HuH-7 (cell line): ENCODE results near the gene CHCHD1.
"Not testable (repeated sequence)": the region's sequence is repeated elsewhere in the genome, so short reads cannot be mapped to it uniquely, and the experiment has no call there.

Experiments used
- DNase-seq: peaks from one replicate; pipeline ENCODE4 v3.0.0; 2011; ENCODE audit warnings: low spot score

The CHCHD1 gene

DNA sequence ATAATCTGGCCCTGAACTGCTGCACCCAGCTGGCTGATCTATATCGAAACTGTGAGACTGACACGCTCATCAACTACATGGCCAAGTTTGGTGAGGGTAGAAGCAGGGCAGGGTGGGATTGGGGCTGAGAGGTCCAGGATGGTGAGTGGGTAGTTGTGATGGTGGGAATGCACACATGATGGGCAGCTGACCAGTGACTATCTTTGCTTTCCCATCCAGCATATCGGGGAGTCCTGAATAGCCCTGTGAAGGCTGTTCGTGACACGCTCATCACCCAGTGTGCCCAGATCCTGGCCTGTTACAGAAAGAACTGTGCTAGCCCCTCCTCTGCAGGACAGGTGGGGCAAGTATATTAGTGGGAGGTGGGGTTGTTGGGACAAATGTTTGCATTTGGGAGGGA lies 12.5 kb upstream of the CHCHD1 start:
- DNase-seq: no peak

DNA sequence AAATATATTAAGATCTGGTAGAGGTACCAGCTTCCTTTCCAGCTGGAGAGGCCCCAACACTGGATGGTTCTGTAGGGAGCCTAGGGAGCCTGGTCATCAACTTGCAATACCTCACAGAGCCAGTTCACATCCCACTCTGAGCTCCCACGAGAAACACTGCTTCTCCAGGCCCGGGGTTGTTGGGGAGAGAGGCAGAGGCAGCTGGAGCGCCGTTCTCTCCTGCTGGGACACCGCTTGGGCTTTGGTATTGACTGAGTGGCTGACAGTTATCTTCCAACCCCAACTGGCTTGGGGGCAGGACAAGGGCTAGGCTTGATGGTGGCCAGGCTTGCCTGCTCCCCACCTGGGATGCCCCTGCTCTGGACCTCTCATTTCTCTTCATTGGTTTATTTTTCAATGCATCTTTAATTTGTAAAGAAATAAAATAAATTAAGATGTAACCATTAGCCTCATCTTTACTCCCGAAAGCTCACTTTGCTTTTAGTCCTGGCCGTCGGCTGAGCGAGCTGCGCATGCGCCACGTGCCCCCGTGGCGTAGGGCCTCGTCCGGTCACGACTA lies 10.0 kb upstream of the CHCHD1 start:
- peak; percentile 63 for DNase-seq

DNA sequence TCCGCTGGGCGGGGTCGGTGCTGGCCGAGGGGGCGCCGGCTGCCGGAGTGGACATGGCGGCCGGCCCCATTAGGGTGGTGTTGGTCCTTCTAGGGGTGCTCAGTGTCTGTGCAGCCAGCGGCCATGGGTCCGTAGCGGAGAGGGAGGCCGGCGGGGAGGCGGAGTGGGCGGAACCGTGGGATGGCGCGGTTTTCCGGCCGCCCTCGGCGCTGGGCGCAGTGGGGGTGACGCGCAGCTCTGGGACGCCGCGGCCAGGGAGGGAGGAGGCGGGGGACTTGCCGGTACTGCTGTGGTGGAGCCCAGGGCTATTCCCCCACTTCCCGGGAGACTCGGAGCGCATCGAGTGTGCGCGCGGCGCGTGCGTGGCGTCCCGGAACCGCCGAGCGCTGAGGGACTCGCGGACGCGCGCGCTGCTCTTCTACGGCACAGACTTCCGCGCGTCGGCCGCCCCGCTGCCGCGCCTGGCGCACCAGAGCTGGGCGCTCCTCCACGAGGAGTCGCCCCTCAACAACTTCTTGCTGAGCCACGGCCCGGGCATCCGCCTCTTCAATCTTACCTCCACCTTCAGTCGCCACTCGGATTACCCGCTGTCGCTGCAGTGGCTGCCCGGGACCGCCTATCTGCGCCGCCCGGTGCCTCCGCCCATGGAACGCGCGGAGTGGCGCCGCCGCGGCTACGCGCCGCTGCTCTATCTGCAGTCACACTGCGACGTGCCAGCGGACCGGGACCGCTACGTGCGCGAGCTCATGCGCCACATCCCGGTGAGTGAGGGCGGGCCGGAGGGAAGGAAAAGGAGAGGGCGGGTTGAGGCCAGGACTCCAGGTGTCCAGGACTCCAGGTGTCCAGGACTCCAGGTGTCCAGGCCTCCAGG lies 9.3 kb upstream of the CHCHD1 start:
- DNase-seq: peak; percentile 43

DNA sequence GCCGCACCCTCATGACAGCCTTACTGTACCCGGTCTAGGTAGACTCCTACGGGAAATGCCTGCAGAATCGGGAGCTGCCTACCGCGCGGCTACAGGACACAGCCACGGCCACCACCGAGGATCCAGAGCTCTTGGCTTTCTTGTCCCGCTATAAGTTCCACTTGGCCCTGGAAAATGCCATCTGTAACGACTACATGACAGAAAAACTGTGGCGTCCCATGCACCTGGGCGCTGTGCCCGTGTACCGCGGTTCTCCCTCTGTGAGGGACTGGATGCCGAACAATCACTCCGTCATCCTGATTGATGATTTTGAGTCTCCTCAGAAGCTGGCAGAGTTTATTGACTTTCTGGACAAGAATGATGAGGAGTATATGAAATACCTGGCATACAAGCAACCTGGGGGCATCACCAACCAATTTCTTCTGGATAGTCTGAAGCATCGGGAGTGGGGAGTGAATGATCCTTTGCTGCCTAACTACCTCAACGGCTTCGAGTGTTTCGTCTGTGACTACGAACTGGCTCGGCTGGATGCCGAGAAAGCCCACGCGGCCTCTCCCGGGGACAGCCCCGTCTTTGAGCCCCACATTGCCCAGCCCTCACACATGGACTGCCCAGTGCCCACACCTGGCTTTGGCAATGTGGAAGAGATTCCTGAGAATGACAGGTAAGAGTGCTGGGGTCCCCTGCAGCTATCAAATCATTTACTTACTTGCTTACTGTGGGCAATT lies 8.5 kb upstream of the CHCHD1 start:
- DNase-seq: no peak

DNA sequence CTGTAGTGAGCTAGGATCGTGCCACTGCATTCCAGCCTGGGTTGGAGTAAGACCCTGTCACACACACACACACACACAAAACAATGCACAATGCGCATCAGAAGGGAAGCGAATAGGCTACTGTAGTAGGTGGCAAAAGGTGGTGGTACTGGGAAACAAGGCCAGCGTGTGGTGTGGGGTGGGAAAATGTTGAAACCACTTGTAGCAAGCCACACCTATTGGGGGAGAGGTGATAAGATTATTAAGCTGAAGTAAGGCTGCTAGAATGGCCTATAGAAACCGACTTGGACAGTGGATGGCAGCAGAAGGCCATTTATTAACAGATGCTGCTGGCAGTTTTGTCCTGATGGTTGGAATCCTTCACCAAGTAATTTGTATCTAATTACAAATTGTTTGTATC lies 7.2 kb upstream of the CHCHD1 start:
- no peak for DNase-seq

DNA sequence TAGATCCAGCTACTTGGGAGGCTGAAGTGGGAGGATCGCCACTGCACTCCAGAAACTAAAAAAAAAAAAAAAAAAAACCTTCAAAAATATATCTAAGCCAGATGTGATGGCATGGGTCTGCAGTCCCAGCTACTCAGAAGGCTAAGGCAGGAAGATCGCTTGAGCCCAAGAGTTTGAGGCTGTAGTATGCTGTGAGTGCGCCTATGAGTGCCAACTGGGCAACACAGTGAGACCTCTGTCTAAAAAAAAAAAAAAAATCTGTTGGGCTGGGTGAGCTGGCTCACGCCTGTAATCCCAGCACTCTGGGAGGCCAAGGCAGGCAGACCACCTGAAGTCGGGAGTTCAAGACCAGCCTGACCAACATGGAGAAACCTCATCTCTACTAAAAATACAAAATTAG lies 2.8 kb upstream of the CHCHD1 start:
- no peak for DNase-seq

DNA sequence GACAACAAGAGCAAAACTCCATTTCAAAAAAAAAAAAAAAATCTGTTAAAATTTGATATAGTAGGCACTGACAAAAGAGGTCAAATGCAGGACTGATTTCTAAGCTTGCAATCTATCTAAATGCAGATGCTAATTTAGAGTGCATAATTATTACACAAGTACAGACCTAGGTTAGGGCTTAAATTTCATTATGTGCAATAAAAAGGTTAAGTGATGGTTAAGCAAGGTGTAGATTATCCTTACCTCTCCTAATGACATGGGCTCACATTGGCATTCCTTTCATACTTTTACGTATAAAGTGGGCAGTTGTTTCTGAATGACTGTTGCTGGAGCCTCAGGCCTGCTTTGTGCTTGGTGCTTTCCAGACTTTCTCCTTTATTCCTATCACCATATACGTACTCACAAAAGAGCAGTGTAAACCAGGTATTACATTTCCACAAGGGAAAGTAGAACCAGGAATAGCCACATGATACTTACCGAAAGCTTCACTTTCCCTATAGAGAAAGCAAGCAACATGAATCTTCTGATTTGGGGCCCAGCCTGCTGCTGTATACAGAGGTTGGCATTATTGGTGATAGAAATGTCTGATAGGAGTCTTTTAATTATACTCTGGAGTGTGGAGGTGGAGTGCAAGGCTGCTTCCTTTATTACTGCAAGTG lies 2.2 kb upstream of the CHCHD1 start:
- DNase-seq: no peak

DNA sequence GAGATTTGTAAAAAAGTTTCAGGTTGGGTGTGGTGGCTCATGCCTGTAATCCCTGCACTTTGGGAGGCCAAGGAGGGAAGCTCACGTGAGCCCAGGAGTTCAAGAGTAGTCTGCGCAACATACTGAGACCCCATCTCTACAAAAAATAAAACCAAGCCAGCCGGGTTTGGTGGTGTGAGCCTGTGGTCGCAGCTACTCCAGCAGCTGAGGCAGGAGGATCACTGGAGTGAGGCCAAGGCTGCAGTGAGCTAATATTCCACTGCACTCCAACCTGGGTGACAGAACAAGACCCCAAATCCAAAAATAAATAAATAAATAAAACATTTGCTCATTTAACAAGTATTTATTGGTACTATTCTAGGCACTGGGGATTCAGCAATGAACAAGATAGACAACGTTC lies 1.5 kb upstream of the CHCHD1 start:
- no peak for DNase-seq

DNA sequence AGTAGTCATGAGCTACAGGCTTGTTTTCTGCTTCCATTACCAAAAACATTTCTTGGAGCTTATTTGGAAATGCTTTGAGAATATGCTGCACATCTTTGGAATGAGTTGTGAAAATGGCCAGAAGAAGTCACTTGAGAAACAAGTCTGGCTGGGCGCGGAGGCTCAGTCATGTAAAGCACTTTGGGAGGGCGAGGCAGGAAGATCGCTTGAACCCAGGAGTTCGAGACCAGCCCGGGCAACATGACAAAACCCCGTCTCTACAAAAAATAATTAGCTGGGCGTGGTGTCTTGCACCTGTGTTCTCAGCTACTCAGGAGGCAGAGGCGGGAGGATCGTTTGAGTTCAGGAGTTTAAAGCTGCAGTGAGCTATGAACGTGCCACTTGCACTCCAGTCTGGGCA lies 882 bp upstream of the CHCHD1 start:
- no peak for DNase-seq

DNA sequence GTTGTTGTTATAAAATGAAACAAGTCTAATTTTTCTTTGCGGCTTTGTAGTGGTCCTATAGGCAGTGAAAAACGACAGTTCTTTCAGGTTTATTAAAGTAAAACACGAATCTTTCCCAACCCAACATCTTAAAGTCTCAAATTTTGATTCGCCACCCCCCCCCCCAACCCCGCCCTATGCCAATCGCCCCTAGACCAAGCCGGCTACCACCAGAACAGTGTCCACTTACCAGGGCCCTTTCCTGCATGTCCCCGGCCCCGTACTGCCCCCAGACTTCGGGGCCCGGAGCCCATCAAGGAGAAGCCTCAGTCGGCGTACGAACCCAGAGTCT lies 335 bp upstream of the CHCHD1 start:
- DNase-seq: peak; percentile 30

DNA sequence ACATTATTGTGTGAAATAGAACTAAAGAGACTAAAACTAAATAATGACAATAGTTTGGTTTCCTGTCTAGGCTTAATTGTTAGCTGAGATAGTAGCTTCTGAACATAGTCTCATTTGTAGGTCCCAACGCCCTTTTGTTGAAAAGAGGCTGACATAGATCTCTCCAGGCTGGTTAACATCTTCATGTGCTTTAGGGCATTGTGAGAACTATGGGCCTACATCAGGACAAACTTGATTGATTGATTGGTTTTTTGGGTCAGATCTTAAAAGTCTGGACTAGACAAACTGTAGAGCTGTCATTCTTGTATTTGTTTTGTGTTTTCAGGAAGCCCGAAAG lies 869 bp downstream of the CHCHD1 start:
- DNase-seq: no peak

DNA sequence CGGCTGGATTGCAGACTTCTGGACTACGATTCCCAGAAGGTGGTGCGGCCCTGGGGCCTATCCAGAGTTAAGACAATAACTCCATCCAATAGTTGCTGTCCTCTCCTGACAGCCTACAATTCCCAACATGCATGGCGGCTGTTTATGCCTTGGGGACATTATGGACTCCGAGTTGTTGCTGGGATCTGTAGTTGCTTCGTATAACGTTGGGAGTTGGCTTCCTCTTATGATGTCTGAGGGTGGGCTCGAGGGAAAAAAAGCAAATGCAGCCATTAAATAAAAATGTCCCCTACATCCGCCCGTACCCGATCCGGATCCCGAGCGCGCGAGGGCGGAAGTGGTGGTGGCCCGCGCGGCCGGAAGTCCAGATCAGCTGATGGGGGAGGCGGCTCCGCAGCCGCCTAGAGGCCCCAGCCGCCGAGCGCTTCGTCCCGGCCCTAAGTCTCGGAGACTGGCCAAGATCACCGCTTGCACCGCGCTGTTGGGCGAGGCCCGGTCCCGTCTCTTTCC lies 3.4 kb downstream of the CHCHD1 start, which contains the start of gene ZSWIM8:
Gene ZSWIM8, plus strand, starts transcription at position 396 of the 510 bp plus-strand sequence. CDS start 273 bp downstream, outside the sequence.
- DNase-seq: peak; percentile 94

DNA sequence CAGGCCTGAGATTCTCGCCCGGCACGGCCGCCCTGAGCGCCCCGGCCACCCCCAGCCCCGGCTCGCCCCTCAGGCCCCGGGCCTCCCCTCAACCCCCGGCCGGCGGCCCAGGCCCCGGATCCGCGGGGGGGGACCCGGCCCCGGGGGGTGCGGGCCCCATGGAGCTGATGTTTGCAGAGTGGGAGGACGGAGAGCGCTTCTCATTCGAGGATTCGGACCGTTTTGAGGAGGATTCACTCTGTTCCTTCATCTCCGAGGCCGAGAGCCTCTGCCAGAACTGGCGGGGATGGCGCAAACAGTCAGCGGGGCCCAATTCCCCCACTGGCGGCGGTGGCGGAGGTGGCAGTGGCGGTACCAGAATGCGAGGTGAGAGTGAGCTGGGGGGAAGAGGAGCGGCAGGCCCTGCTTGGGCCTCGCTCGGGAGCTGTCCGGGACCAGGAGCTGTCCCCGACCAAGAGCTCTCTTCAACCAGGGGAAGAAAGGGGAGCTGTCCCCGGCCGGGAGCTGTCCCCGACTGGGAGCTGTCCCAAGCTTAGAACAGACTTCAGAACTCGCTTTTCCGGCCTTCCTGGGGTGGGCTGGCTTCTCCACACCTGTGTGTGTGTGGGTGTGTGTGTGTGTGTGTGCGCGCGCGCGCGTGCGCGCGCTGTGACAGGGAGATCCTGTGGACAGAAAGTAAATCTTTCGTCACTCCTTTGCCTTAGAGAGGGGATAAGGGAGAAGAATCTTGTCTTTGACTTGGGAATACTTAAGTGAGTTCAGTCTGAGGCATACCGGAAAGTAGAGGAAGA lies 4.1 kb downstream of the CHCHD1 start:
- peak; percentile 31 for DNase-seq

DNA sequence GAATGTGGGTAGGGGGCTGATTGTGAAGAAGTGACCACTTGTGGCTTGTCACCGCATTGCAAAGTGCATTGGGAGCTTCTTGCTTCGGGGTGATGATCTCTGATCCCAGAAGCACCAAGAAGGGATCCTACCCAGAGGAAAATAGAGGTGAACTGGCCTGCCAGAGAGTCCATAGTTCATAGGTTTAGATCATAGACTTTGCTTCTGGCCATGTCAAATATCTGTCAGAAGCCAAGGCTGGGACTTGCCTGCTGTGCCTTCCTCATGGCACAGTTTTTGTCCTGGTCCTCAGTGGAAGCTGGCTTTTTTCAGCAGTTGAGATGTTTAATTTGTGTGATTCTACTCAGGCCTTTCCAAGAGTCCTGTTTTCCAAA lies 4.7 kb downstream of the CHCHD1 start:
- peak; percentile 37 for DNase-seq

DNA sequence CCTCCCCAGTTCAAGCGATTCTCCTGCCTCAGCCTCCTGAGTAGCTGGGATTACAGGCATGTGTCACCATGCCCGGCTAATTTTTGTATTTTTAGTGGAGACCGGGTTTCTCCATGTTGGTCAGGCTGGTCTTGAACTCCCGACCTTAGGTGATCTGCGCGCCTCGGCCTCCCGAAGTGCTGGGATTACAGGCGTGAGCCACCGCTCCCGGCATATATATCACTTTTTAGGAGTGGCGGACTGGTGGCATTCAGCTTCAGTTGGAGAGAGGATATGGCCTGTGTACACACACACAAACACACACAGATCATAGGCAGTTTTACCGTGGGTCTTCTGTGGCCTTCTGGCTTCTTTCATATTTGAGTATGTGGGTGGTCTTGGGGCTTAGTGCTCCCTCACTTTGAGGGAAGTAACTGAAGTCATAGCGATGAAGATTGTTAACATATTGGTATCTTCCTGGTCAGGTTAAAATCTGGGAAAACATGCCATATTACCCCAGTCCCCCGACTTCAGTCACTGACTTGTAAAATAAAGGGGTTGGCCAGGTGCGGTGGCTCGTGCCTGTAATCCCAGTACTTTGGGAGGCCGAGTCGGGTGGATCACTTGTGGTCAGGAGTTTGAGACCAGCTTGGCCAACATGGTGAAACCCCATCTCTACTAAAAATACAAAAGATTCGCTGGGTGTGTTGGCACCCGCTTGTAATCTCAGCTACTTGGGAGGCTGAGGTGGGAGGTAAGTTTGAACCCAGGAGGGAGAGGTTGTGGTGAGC lies 5.4 kb downstream of the CHCHD1 start:
- DNase-seq: not testable (repeated sequence)

DNA sequence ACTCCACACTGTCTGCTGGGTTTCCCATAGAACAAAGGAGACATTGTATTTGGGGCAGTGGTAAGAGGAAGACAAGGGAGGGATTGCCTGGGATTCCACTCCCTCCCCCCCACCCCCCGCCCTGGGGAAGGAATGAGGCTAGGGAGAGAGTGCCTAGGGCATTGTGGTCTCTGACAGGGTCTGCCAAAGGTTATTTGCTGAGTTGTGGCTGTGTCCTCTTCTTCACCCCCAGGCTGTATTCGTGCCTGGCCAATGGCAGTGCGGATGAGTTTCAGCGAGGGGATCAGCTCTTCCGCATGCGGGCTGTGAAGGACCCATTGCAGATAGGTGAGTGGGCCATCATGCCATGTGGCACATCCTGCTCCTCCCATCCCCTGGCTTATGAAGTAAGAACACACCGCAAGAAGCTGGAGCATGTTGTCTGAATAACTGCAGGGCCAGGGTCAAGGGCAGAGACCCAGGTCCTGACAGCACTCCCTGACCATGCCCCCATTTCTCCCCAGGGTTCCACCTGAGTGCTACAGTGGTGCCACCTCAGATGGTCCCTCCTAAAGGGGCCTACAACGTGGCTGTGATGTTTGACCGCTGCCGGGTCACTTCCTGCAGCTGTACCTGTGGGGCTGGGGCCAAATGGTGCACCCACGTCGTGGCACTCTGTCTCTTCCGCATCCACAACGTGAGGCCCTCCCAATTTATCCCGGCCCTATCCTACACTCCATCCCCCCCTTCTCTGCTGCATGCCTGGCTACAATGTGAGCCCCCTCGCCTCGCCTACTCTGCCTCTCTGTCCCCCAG lies 7.2 kb downstream of the CHCHD1 start:
- DNase-seq: no peak

DNA sequence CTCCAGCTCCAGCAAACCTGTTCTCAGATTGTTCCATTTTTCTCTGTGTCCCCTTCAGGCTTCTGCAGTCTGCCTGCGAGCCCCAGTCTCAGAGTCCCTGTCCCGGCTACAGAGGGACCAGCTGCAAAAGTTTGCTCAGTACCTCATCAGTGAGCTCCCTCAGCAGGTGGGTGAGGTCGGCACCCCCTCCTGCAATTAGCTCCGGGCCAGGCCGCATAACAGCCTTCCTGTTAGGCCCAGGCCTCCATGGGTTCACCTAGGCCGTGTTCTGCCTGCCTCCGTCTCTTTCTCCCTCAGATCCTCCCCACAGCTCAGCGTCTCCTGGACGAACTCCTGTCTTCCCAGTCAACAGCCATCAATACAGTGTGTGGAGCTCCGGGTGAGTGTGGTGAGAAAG lies 7.8 kb downstream of the CHCHD1 start:
- no peak for DNase-seq

DNA sequence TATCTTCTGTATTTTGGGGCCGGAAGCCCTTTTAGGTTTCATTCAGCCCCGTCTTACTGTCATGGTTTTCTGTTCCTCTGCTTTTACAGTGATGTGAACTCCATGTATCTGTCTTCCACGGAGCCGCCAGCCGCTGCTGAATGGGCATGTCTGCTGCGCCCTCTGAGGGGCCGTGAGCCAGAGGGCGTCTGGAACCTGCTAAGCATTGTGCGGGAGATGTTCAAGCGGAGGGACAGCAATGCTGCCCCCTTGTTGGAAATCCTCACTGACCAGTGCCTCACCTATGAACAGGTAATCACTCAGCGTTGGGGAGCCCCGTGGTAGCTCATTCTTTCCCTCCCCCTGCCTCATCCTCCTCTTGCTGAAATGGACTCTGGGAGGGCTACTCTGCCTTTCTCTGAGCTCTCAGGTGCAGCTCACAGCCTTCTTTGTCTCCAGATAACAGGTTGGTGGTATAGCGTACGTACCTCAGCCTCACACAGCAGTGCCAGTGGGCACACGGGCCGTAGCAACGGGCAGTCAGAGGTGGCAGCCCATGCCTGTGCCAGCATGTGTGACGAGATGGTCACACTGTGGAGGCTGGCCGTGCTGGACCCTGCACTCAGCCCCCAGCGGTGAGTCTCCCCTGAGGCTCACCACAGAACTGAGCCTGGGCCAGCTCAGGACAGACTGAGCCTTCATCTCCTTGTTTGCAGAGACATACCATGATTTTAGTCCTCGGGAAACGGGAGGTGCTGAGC lies 9.2 kb downstream of the CHCHD1 start:
- DNase-seq: no peak

DNA sequence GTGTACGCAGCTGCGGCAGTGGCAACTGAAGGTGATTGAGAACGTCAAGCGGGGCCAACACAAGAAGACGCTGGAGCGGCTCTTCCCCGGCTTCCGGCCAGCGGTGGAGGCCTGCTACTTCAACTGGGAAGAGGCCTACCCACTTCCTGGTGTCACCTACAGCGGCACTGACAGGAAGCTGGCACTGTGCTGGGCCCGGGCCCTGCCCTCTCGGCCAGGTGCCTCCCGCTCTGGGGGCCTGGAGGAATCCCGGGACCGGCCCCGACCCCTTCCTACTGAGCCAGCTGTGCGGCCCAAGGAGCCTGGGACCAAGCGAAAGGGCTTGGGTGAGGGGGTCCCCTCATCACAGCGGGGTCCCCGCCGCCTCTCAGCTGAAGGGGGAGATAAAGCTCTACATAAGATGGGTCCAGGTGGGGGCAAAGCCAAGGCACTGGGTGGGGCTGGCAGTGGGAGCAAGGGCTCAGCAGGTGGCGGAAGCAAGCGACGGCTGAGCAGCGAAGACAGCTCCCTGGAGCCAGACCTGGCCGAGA lies 10.1 kb downstream of the CHCHD1 start:
- DNase-seq: no peak
